ENCODE data around the gene SEMA6D. TPM values are rescaled to one million over a fixed set of nuclear protein-coding genes. Genes with fewer than 3 reads are reported as not detected.

Gene SEMA6D
- total RNA-seq, 1 experiment from 2014 or later, result 0.91 TPM

DNA sequence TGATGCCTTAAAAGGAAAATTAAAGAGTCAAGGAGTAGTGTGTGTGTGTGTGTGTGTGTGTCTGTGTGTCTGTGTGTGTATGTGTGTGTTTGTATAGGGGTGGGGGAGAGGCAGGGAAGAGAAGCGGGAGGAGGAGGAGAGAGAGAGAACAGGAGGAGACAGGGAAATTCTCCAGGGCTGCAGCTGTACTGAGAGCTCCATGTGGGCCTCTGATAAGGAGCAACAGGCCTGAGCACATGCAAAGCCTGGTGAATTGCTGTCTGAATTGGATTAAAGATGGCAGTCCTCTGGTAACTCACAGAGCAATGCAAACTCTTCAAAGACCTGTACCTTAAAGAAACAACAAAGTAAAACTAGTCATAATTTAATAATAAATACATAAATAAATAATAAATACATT is 70.6 kb downstream of the SEMA6D start:
- H3K4me2 ChIP-seq (ENCODE audit: low read length), result no peak overlapping the region
- H3K4me1 ChIP-seq (ENCODE audit: insufficient read depth, low read length), result no peaks in the 10 kb centered on the region
- no peaks in the 10 kb centered on the region for H3K36me3 ChIP-seq (ENCODE audit: low read depth, low read length)
- ATAC-seq (no peak), DNase-seq (no peak)
- no peaks in the 10 kb centered on the region for H3K9me3 ChIP-seq (ENCODE audit: low read length)
- H3K27me3 ChIP-seq (ENCODE audit: low read length), result no peaks in the 10 kb centered on the region
- no peak overlapping the region for H3K4me3 ChIP-seq (ENCODE audit: low read length)
- no peak overlapping the region for H2AFZ ChIP-seq (ENCODE audit: low read length)
- intact Hi-C loops (cut with micrococcal nuclease), result no loop called here
- POLR2A ChIA-PET (ENCODE audit: unreplicated experiment), result no interaction called here
- no peaks in the 10 kb centered on the region for H4K20me1 ChIP-seq (ENCODE audit: low read length)
- no peaks in the 10 kb centered on the region for H3F3A ChIP-seq (ENCODE audit: low read length, unreplicated experiment)
- H3K9ac ChIP-seq (ENCODE audit: low read length), result no peak overlapping the region
- no peaks in the 10 kb centered on the region for H3K9me2 ChIP-seq (replicated peaks; ENCODE audit: low read length)
- CTCF ChIA-PET, result no interaction called here
- TF ChIP-seq, protein P1, sequence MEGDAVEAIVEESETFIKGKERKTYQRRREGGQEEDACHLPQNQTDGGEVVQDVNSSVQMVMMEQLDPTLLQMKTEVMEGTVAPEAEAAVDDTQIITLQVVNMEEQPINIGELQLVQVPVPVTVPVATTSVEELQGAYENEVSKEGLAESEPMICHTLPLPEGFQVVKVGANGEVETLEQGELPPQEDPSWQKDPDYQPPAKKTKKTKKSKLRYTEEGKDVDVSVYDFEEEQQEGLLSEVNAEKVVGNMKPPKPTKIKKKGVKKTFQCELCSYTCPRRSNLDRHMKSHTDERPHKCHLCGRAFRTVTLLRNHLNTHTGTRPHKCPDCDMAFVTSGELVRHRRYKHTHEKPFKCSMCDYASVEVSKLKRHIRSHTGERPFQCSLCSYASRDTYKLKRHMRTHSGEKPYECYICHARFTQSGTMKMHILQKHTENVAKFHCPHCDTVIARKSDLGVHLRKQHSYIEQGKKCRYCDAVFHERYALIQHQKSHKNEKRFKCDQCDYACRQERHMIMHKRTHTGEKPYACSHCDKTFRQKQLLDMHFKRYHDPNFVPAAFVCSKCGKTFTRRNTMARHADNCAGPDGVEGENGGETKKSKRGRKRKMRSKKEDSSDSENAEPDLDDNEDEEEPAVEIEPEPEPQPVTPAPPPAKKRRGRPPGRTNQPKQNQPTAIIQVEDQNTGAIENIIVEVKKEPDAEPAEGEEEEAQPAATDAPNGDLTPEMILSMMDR (conservative IDR thresholded peaks at IDR 0.05; ENCODE audit: low read depth, low read length), result no peak
- TF ChIP-seq EZH2phosphoT487 (IDR thresholded peaks at IDR 0.05; ENCODE audit: borderline replicate concordance, low read length), result no peak
- TF ChIP-seq EZH2 (IDR thresholded peaks at IDR 0.05; ENCODE audit: low read length, unreplicated experiment), result no peak
- H3K79me2 ChIP-seq (ENCODE audit: low read length), result no peaks in the 10 kb centered on the region
- no peak overlapping the region for H3K27ac ChIP-seq (ENCODE audit: low read length)
- BruUV-seq (replicated peaks), result no TSS peak

DNA sequence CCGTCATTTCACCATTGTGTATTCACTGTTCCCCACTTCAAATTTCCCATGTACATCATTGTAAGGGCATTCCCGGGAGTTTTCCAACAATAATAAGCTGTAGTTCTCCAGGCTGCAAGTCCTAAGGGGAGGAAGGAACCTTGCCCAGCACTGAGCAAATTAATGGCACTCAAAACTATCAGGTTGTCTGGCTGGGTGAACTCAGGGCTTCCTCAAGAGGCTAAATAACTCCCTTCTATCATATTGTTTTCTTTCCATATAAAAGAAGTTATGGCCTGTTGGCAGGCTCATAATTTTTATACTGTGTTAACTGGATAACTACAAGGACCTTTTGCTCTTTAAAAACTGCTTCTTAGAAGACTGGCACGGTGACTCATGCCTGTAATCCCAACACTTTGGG is 71.4 kb downstream of the SEMA6D start:
- CTCF ChIA-PET, result no interaction called here
- H3K79me2 ChIP-seq (ENCODE audit: low read length), result no peaks in the 10 kb centered on the region

DNA sequence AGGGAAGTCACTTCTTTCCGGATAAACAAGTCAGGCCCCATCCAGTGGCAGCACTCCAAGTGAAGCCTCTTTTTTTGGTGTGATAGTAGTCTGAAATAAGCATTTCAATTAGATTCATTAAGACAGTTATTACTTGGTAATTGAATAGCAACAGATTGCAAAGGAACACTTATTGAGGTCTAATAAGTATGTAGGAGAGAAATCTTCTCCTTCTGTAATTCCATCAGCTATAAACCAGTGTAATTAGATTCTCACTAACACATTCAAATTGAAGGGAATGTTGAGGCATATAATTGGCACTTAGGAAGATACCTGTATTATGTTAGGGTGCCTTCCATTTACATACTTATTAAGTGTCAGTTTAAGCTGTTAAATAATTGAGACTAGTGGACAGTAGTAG is 73.9 kb downstream of the SEMA6D start:
- intact Hi-C loops (cut with micrococcal nuclease), result no loop called here
- no peak overlapping the region for H3K4me2 ChIP-seq (ENCODE audit: low read length)
- no peaks in the 10 kb centered on the region for H3K36me3 ChIP-seq (ENCODE audit: low read depth, low read length)
- H3K27me3 ChIP-seq (ENCODE audit: low read length), result no peaks in the 10 kb centered on the region
- DNase-seq (no peak), ATAC-seq (no peak)
- no peak overlapping the region for H3K9ac ChIP-seq (ENCODE audit: low read length)
- H3F3A ChIP-seq (ENCODE audit: low read length, unreplicated experiment), result no peaks in the 10 kb centered on the region
- no peak overlapping the region for H3K27ac ChIP-seq (ENCODE audit: low read length)
- H3K9me2 ChIP-seq (replicated peaks; ENCODE audit: low read length), result no peaks in the 10 kb centered on the region
- no TSS peak for BruUV-seq (replicated peaks)
- TF ChIP-seq, protein P1 (conservative IDR thresholded peaks at IDR 0.05; ENCODE audit: low read depth, low read length), result no peak
- no peak for TF ChIP-seq EZH2 (IDR thresholded peaks at IDR 0.05; ENCODE audit: low read length, unreplicated experiment)
- no peak for TF ChIP-seq EZH2phosphoT487 (IDR thresholded peaks at IDR 0.05; ENCODE audit: borderline replicate concordance, low read length)
- peaks cover 8% of the 10 kb centered on the region; the same call in 1 of the 2 replicates for H3K4me1 ChIP-seq (ENCODE audit: insufficient read depth, low read length)
- ChIA-PET POLR2A (ENCODE audit: unreplicated experiment) (no interaction called here), CTCF (no interaction called here)
- H3K4me3 ChIP-seq (ENCODE audit: low read length), result no peak overlapping the region
- no peaks in the 10 kb centered on the region for H3K79me2 ChIP-seq (ENCODE audit: low read length)
- H4K20me1 ChIP-seq (ENCODE audit: low read length), result no peaks in the 10 kb centered on the region
- no peak overlapping the region for H2AFZ ChIP-seq (ENCODE audit: low read length)
- H3K9me3 ChIP-seq (ENCODE audit: low read length), result no peaks in the 10 kb centered on the region

More for the DNA sequence above, 71.4 kb downstream of the SEMA6D start:
- Histone ChIP-seq H3F3A (ENCODE audit: low read length, unreplicated experiment) (no peaks in the 10 kb centered on the region), H3K9ac (ENCODE audit: low read length) (no peak overlapping the region), H3K9me2 (replicated peaks; ENCODE audit: low read length) (no peaks in the 10 kb centered on the region), H4K20me1 (ENCODE audit: low read length) (no peaks in the 10 kb centered on the region), H3K4me3 (ENCODE audit: low read length) (no peak overlapping the region), H3K9me3 (ENCODE audit: low read length) (no peaks in the 10 kb centered on the region), H3K36me3 (ENCODE audit: low read depth, low read length) (no peaks in the 10 kb centered on the region), H3K4me2 (ENCODE audit: low read length) (no peak overlapping the region), H3K27me3 (ENCODE audit: low read length) (no peaks in the 10 kb centered on the region), H2AFZ (ENCODE audit: low read length) (no peak overlapping the region), H3K27ac (ENCODE audit: low read length) (no peak overlapping the region), H3K4me1 (ENCODE audit: insufficient read depth, low read length) (no peaks in the 10 kb centered on the region)
- POLR2A ChIA-PET (ENCODE audit: unreplicated experiment), result no interaction called here
- TF ChIP-seq EZH2phosphoT487 (IDR thresholded peaks at IDR 0.05; ENCODE audit: borderline replicate concordance, low read length), result no peak
- TF ChIP-seq EZH2 (IDR thresholded peaks at IDR 0.05; ENCODE audit: low read length, unreplicated experiment), result no peak
- TF ChIP-seq, protein P1 (conservative IDR thresholded peaks at IDR 0.05; ENCODE audit: low read depth, low read length), result no peak
- intact Hi-C loops (cut with micrococcal nuclease), result no loop called here
- DNase-seq (no peak), ATAC-seq (no peak)
- no TSS peak for BruUV-seq (replicated peaks)
